ENCODE measurements around the gene SCARB1.
A peak's percentile ranks its signal among the peaks of the same experiment; 100 is the strongest.

The SCARB1 gene

DNA sequence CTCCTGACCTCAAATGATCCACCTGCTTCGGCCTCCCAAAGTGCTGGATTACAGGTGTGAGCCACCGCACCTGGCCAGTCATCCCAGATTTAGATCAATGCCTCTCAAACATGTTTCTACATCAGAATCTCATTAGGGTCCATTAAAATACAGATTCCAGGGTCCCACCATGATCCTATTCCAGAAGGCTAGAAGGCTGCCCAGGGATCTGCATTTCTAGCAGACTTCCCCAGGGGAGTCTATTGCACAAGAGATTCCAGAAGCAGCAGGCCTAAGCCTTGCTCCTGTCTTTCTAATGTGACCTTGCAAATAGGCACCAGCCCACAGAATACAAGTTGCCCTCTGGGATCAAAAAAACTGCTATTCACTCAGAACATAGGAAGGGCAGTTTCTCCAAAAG, 81.5 kb downstream of the SCARB1 start:
- no peaks in the 10 kb centered on the region for H3K9me3 ChIP-seq (ENCODE audit: control insufficient read depth, insufficient read depth, low read length)
- H3K36me3 ChIP-seq (ENCODE audit: insufficient read depth, low read length): peaks cover 16% of the 10 kb centered on the region

GRCh38 chr12:124780752-124781685, 82.6 kb downstream of the SCARB1 start:
- H3K36me3 ChIP-seq (ENCODE audit: insufficient read depth, low read length): peaks cover 12% of the 10 kb centered on the region
- H3K9me3 ChIP-seq (ENCODE audit: control insufficient read depth, insufficient read depth, low read length): no peaks in the 10 kb centered on the region
- no peaks in the 10 kb centered on the region; the same call in 1 of the 2 replicates for H3K4me1 ChIP-seq (ENCODE audit: insufficient read depth, low read length)
- no peak overlapping the region for H3K9ac ChIP-seq (ENCODE audit: low read depth, low read length)

More for the DNA sequence above, 81.5 kb downstream of the SCARB1 start:
- H3K4me1 ChIP-seq (ENCODE audit: insufficient read depth, low read length): no peaks in the 10 kb centered on the region; the same call in 1 of the 2 replicates
- no peak overlapping the region for H3K9ac ChIP-seq (ENCODE audit: low read depth, low read length)

- no peaks in the 10 kb centered on the region; the same call in 1 of the 2 replicates for H3K4me1 ChIP-seq (ENCODE audit: insufficient read depth, low read length)
- peaks cover 6% of the 10 kb centered on the region; the same call in 1 of the 2 replicates for H3K36me3 ChIP-seq (ENCODE audit: insufficient read depth, low read length)
- no peaks in the 10 kb centered on the region for H3K9me3 ChIP-seq (ENCODE audit: control insufficient read depth, insufficient read depth, low read length)
- no peak overlapping the region for H3K9ac ChIP-seq (ENCODE audit: low read depth, low read length)
These were observed 83.3 kb downstream of the SCARB1 start for GRCh38 chr12:124780336-124780735.

- no peaks in the 10 kb centered on the region; the same call in 1 of the 2 replicates for H3K4me1 ChIP-seq (ENCODE audit: insufficient read depth, low read length)
- peaks cover 6% of the 10 kb centered on the region; the same call in 1 of the 2 replicates for H3K36me3 ChIP-seq (ENCODE audit: insufficient read depth, low read length)
- H3K9ac ChIP-seq (ENCODE audit: low read depth, low read length): no peak overlapping the region
- H3K9me3 ChIP-seq (ENCODE audit: control insufficient read depth, insufficient read depth, low read length): no peaks in the 10 kb centered on the region
These were observed 84.2 kb downstream of the SCARB1 start for GRCh38 chr12:124779161-124780141.

DNA sequence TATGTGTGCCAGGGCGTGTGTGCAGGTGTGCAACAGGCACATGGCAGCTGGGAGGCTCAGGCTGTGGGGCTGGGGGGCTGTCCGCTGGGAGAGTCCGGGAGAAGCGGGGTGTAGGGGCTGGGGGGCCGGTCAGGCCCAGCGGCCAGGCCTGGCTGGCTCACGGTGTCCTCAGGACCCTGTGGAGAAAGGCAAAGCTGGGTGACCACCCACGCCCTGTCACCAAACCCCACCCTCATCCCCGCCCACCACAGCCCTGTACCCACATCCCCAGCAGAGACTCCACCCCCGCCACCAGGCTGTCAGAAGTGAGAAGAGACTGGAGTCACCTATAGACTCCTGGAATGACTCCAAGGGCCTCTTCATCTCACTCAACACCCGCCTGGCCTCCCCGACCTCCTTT, 85.3 kb downstream of the SCARB1 start:
- H3K36me3 ChIP-seq (ENCODE audit: insufficient read depth, low read length): peaks cover 6% of the 10 kb centered on the region; the same call in 1 of the 2 replicates
- no peaks in the 10 kb centered on the region for H3K9me3 ChIP-seq (ENCODE audit: control insufficient read depth, insufficient read depth, low read length)
- H3K9ac ChIP-seq (ENCODE audit: low read depth, low read length): no peak overlapping the region
- no peaks in the 10 kb centered on the region; the same call in 1 of the 2 replicates for H3K4me1 ChIP-seq (ENCODE audit: insufficient read depth, low read length)

DNA sequence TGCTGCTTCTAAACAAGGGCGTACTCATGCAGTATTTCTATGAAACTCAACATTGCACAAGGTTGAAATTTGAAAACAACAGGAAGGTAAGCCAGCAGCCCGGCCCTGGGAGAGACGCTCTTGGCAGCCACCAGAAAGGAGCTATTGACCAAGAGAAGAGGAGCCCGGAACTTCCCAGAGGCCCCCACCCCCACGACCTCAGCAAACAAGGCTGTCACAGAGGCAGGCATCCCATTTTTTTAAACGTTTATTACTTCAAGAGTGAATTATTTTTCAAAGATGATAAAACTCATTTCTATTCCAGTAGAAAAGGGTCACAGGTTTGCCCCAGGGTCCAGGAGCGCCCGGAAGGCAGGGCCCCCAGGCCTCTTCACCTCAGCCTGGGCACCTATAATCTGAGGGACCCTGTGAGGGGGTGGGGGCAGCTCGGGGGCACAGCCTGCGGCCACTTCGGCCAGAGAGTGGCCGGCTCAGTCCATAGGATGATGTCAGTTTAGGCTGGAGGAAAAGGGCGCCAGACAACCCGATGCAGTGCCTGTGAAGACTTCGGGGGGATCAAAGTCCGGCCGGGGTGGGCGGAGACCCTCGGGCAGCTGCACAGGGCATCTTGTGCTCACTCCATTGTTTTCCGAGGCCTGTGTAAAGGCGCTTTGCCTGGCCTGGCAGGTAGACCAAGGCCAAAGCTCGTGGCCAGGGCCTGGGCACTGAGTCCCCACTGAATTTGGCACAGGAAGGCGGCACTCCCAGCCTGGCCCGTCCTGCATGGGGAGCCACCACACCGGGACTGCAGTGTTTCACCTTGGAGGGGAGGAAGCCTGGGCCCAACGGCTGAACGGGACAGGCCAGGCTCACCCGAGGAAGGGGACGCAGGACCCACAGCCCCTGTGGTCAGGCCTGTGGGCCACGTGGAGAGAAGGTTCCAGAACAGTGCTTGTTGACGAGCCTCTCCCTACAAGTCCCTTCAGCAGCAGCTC, 86.0 kb downstream of the SCARB1 start:
- Histone ChIP-seq H3K9ac (ENCODE audit: low read depth, low read length) (no peak overlapping the region), H3K4me1 (ENCODE audit: insufficient read depth, low read length) (no peaks in the 10 kb centered on the region; the same call in 1 of the 2 replicates), H3K36me3 (ENCODE audit: insufficient read depth, low read length) (peaks cover 4% of the 10 kb centered on the region; the same call in 1 of the 2 replicates)

GRCh38 chr12:124776125-124776513, 87.5 kb downstream of the SCARB1 start:
- Histone ChIP-seq H3K9ac (ENCODE audit: low read depth, low read length) (no peak overlapping the region), H3K9me3 (ENCODE audit: control insufficient read depth, insufficient read depth, low read length) (no peaks in the 10 kb centered on the region), H3K36me3 (ENCODE audit: insufficient read depth, low read length) (no peaks in the 10 kb centered on the region), H3K4me1 (ENCODE audit: insufficient read depth, low read length) (no peaks in the 10 kb centered on the region)

More for the DNA sequence above, 86.0 kb downstream of the SCARB1 start:
- H3K9me3 ChIP-seq (ENCODE audit: control insufficient read depth, insufficient read depth, low read length): no peaks in the 10 kb centered on the region

GRCh38 chr12:124774462-124775167, 89.0 kb downstream of the SCARB1 start:
- H3K9ac ChIP-seq (ENCODE audit: low read depth, low read length): no peak overlapping the region
- H3K36me3 ChIP-seq (ENCODE audit: insufficient read depth, low read length): no peaks in the 10 kb centered on the region
- H3K4me1 ChIP-seq (ENCODE audit: insufficient read depth, low read length): no peaks in the 10 kb centered on the region
- no peaks in the 10 kb centered on the region for H3K9me3 ChIP-seq (ENCODE audit: control insufficient read depth, insufficient read depth, low read length)

DNA sequence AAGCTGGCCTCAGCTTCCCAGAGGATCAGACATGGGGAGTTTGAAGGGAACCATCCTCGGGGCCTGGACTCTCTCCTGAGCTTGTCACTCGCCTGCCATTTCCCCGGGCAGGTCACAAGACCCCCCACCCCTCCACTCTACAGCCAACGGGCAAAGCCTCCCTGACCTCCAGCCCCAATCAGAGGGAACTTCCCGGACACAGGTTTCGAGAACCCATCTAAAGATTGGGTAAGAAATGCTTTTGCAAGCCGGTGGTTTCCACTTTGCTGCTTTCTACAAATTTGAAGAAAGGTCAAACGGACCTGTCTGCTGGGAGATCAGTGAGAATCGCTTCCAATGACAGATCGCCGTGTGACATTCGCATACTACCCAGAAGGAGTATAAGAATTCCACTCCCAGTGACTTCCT, 89.6 kb downstream of the SCARB1 start:
- peaks cover 2% of the 10 kb centered on the region; the same call in 1 of the 2 replicates for H3K4me1 ChIP-seq (ENCODE audit: insufficient read depth, low read length)
- no peaks in the 10 kb centered on the region for H3K36me3 ChIP-seq (ENCODE audit: insufficient read depth, low read length)
- no peaks in the 10 kb centered on the region for H3K9me3 ChIP-seq (ENCODE audit: control insufficient read depth, insufficient read depth, low read length)
- no peak overlapping the region for H3K9ac ChIP-seq (ENCODE audit: low read depth, low read length)

GRCh38 chr12:124772289-124773170, 91.1 kb downstream of the SCARB1 start:
- Histone ChIP-seq H3K4me1 (ENCODE audit: insufficient read depth, low read length) (peaks cover 8% of the 10 kb centered on the region; the same call in 1 of the 2 replicates), H3K9ac (ENCODE audit: low read depth, low read length) (peak overlapping the region; percentile 5; the same call in 1 of the 2 replicates), H3K9me3 (ENCODE audit: control insufficient read depth, insufficient read depth, low read length) (no peaks in the 10 kb centered on the region), H3K36me3 (ENCODE audit: insufficient read depth, low read length) (no peaks in the 10 kb centered on the region)

GRCh38 chr12:124771462-124772288, 92.0 kb downstream of the SCARB1 start:
- peak overlapping the region; percentile 5; the same call in 1 of the 2 replicates for H3K9ac ChIP-seq (ENCODE audit: low read depth, low read length)
- no peaks in the 10 kb centered on the region for H3K9me3 ChIP-seq (ENCODE audit: control insufficient read depth, insufficient read depth, low read length)
- no peaks in the 10 kb centered on the region for H3K36me3 ChIP-seq (ENCODE audit: insufficient read depth, low read length)
- peaks cover 8% of the 10 kb centered on the region; the same call in 1 of the 2 replicates for H3K4me1 ChIP-seq (ENCODE audit: insufficient read depth, low read length)

Measured in ES-I3 (cell line).